RPMI7951 (cell line): ENCODE data around the gene MRPL28. TPM values are rescaled to one million over a fixed set of nuclear protein-coding genes. Genes with fewer than 3 reads are reported as not detected.
"Not testable (repeated sequence)": the region's sequence is repeated elsewhere in the genome, so short reads cannot be mapped to it uniquely, and the experiment has no call there.

Experiments used
- DNase-seq: peaks from one replicate; pipeline ENCODE4 v3.0.0-alpha.2; 2012; ENCODE audit warnings: low read depth
- total RNA-seq: library from RNA; depleted of rRNA; stranded (reverse); fragments of >200 nt; shearing (Covaris generic); gene quantifications from 2 replicates; pipeline ENCODE4 v1.2.3, GENCODE V29; 2014

Gene MRPL28
- total RNA-seq, 1 experiment from 2014 or later: 119 TPM

- no peak for DNase-seq
Observed at GRCh38 chr16:360698-361336, 9.5 kb downstream of the MRPL28 start.

GRCh38 chr16:359871-360697 lies 10.3 kb downstream of the MRPL28 start:
- no peak for DNase-seq

GRCh38 chr16:359067-359763 lies 11.1 kb downstream of the MRPL28 start:
- DNase-seq: no peak

- DNase-seq: no peak
Observed at GRCh38 chr16:356741-357140, 13.6 kb downstream of the MRPL28 start.

GRCh38 chr16:354971-355461 lies 15.3 kb downstream of the MRPL28 start:
- no peak for DNase-seq

GRCh38 chr16:354291-354881 lies 16.0 kb downstream of the MRPL28 start:
- DNase-seq: no peak

- no peak for DNase-seq
Observed at GRCh38 chr16:353404-354290, 16.7 kb downstream of the MRPL28 start.

GRCh38 chr16:352547-353403 lies 17.6 kb downstream of the MRPL28 start, which contains the start of gene AXIN1:
TSS of gene AXIN1 (minus strand) at chr16:352723. CDS start at chr16:347025, 5,698 bp downstream.
- peak; percentile 90 for DNase-seq

GRCh38 chr16:351804-352520 lies 18.4 kb downstream of the MRPL28 start:
- DNase-seq: peak; percentile 17

- no peak for DNase-seq
Observed at GRCh38 chr16:350203-350602, 20.1 kb downstream of the MRPL28 start.

- DNase-seq: no peak
Observed at GRCh38 chr16:349211-349610, 21.1 kb downstream of the MRPL28 start.

GRCh38 chr16:348495-348894 lies 21.8 kb downstream of the MRPL28 start:
- DNase-seq: not testable (repeated sequence)

- DNase-seq: no peak
Observed at GRCh38 chr16:347203-347602, 23.1 kb downstream of the MRPL28 start.

GRCh38 chr16:346587-346986 lies 23.8 kb downstream of the MRPL28 start:
- no peak for DNase-seq

GRCh38 chr16:345772-346171 lies 24.6 kb downstream of the MRPL28 start:
- no peak for DNase-seq

- no peak for DNase-seq
Observed at GRCh38 chr16:342455-343213, 27.7 kb downstream of the MRPL28 start.

GRCh38 chr16:341974-342336 lies 28.4 kb downstream of the MRPL28 start:
- not testable (repeated sequence) for DNase-seq
